Ecto neural progenitor cell (in vitro differentiated cells): ENCODE measurements around the gene GIMAP5.
"Not testable (repeated sequence)": the region's sequence is repeated elsewhere in the genome, so short reads cannot be mapped to it uniquely, and the experiment has no call there.

Experiments used
- DNase-seq: peaks from one replicate; pipeline ENCODE4 v3.0.0-alpha.2; 2018; ENCODE audit warnings: low spot score

The GIMAP5 gene

GRCh38 chr7:150774131-150774530 lies 36.9 kb downstream of the GIMAP5 start:
- DNase-seq = not testable (repeated sequence)

- no peak for DNase-seq
Measured at GRCh38 chr7:150778014-150778737, 41.0 kb downstream of the GIMAP5 start.

- peak; percentile 83 for DNase-seq
Measured at GRCh38 chr7:150778738-150779301, 41.6 kb downstream of the GIMAP5 start.

GRCh38 chr7:150780292-150780691 lies 43.1 kb downstream of the GIMAP5 start:
- no peak for DNase-seq

GRCh38 chr7:150781103-150781502 lies 43.9 kb downstream of the GIMAP5 start:
- no peak for DNase-seq

GRCh38 chr7:150781961-150782360 lies 44.7 kb downstream of the GIMAP5 start:
- DNase-seq = no peak

GRCh38 chr7:150784120-150784736 lies 47.0 kb downstream of the GIMAP5 start:
- DNase-seq = no peak

- DNase-seq = no peak
Measured at GRCh38 chr7:150784954-150785353, 47.7 kb downstream of the GIMAP5 start.

GRCh38 chr7:150787321-150788281 lies 50.4 kb downstream of the GIMAP5 start:
- no peak for DNase-seq

GRCh38 chr7:150788474-150789269 lies 51.5 kb downstream of the GIMAP5 start:
- DNase-seq = no peak

GRCh38 chr7:150790416-150791075 lies 53.3 kb downstream of the GIMAP5 start:
- DNase-seq = no peak

- no peak for DNase-seq
Measured at GRCh38 chr7:150791304-150791703, 54.1 kb downstream of the GIMAP5 start.

- no peak for DNase-seq
Measured at GRCh38 chr7:150791746-150792452, 54.7 kb downstream of the GIMAP5 start.
